ENCODE data around the gene MMP20. TPM values are rescaled to one million over a fixed set of nuclear protein-coding genes. Genes with fewer than 3 reads are reported as not detected.

Gene MMP20
- polyA plus RNA-seq, 1 donor (not counting 4 experiments of a cell fraction or from before 2014, with no cell fraction given), result not detected

DNA sequence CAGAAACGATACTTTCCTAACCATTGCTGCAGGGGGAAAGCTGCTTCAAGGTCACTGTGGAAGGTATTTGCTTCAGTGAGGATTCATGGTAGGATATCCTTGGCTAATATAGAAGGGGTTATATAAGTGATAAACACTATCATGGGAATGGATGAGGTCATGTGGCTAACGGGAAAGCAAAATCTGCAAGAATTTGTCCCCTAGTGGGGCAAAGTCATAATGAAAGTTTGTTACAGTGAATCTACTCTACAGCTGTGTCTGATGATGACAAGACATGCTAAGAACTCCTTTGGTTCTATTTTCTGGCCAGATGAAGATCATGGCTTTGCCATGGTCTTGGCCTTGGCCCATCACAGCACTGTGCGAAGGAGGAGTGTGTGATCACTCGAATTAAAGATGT is 13.8 kb downstream of the MMP20 start:
- no peak for FAIRE-seq

DNA sequence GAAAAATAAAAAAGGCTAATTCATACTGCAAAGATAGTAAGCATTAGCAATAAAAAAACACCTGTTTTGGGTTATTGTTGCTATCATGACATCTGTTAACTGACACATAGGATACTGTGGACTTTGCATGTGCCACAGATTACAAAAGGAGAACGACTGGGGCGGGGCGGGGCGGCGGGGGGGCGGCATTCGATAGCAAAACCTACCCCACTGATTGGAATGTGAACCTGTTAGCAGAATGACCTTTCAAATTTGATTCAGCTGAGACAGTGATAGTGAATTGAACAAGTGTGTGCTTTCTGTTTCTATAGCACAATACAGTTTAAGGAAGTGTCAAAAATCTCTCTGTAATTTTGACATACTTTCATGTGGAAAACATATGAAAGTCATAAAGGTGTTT is 14.9 kb downstream of the MMP20 start:
- Histone ChIP-seq H3K4me2 (ENCODE audit: control insufficient read depth, extremely low read depth, insufficient read depth, low read depth, low read length) (no peak overlapping the region), H3K36me3 (ENCODE audit: control insufficient read depth in 2 of 2, extremely low read depth in 1 of 2, insufficient read depth in 2 of 2, low read length in 2 of 2) (no peaks in the 10 kb centered on the region), H3K4me1 (ENCODE audit: control insufficient read depth, extremely low read depth, insufficient read depth, low read length) (no peaks in the 10 kb centered on the region)

More for the DNA sequence above, 13.8 kb downstream of the MMP20 start:
- no peaks in the 10 kb centered on the region for H3K27me3 ChIP-seq (ENCODE audit: control insufficient read depth, extremely low read depth, insufficient read depth, low read length)
- H3K9me3 ChIP-seq (ENCODE audit: control insufficient read depth, low read depth, low read length), result no peaks in the 10 kb centered on the region
- H2AFZ ChIP-seq (ENCODE audit: control insufficient read depth, low read length), result no peak overlapping the region
- H3K4me1 ChIP-seq (ENCODE audit: control insufficient read depth, extremely low read depth, insufficient read depth, low read length), result no peaks in the 10 kb centered on the region
- no peaks in the 10 kb centered on the region for H3K36me3 ChIP-seq (ENCODE audit: control insufficient read depth in 2 of 2, extremely low read depth in 1 of 2, insufficient read depth in 2 of 2, low read length in 2 of 2)
- H3K4me3 ChIP-seq (ENCODE audit: control insufficient read depth in 2 of 3, extremely low read depth in 1 of 3, insufficient read depth in 2 of 3, low read depth in 1 of 3, low read length in 3 of 3), result no peak overlapping the region
- H3K9me1 ChIP-seq (ENCODE audit: control insufficient read depth, extremely low read depth, insufficient read depth, low read length), result no peaks in the 10 kb centered on the region
- no peak overlapping the region for H3K4me2 ChIP-seq (ENCODE audit: control insufficient read depth, extremely low read depth, insufficient read depth, low read depth, low read length)
- no peak overlapping the region for H3K9ac ChIP-seq (ENCODE audit: control insufficient read depth, extremely low read depth, insufficient read depth, low read length)
- DNase-seq (ENCODE audit: low read depth, low spot score), result no peak
- H3K27ac ChIP-seq (ENCODE audit: control insufficient read depth, insufficient read depth, low read length), result no peak overlapping the region
- H3K79me2 ChIP-seq (ENCODE audit: control insufficient read depth, insufficient read depth, low read length), result no peaks in the 10 kb centered on the region
- TF ChIP-seq EZH2 (IDR thresholded peaks at IDR 0.05; ENCODE audit: low read length), result no peak
- TF ChIP-seq, protein P1, sequence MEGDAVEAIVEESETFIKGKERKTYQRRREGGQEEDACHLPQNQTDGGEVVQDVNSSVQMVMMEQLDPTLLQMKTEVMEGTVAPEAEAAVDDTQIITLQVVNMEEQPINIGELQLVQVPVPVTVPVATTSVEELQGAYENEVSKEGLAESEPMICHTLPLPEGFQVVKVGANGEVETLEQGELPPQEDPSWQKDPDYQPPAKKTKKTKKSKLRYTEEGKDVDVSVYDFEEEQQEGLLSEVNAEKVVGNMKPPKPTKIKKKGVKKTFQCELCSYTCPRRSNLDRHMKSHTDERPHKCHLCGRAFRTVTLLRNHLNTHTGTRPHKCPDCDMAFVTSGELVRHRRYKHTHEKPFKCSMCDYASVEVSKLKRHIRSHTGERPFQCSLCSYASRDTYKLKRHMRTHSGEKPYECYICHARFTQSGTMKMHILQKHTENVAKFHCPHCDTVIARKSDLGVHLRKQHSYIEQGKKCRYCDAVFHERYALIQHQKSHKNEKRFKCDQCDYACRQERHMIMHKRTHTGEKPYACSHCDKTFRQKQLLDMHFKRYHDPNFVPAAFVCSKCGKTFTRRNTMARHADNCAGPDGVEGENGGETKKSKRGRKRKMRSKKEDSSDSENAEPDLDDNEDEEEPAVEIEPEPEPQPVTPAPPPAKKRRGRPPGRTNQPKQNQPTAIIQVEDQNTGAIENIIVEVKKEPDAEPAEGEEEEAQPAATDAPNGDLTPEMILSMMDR (optimal IDR thresholded peaks at IDR 0.05 in 1 of 3, IDR thresholded peaks at IDR 0.05 in 1 of 3, conservative IDR thresholded peaks at IDR 0.05 in 1 of 3; ENCODE audit: extremely low read depth in 1 of 3, insufficient read depth in 2 of 3, low read length in 3 of 3), result no peak
- dilution Hi-C loops (cut with MboI; ENCODE audit: extremely low pct_ligation_motif_present, low sequenced_read_pairs), result no loop called here
- H4K20me1 ChIP-seq (ENCODE audit: control insufficient read depth, extremely low read depth, insufficient read depth, low read length), result no peaks in the 10 kb centered on the region

More for the DNA sequence above, 14.9 kb downstream of the MMP20 start:
- no peak for FAIRE-seq
- dilution Hi-C loops (cut with MboI; ENCODE audit: extremely low pct_ligation_motif_present, low sequenced_read_pairs), result no loop called here
- no peak for TF ChIP-seq EZH2 (IDR thresholded peaks at IDR 0.05; ENCODE audit: low read length)
- TF ChIP-seq, protein P1 (optimal IDR thresholded peaks at IDR 0.05 in 1 of 3, IDR thresholded peaks at IDR 0.05 in 1 of 3, conservative IDR thresholded peaks at IDR 0.05 in 1 of 3; ENCODE audit: extremely low read depth in 1 of 3, insufficient read depth in 2 of 3, low read length in 3 of 3), result no peak
- H4K20me1 ChIP-seq (ENCODE audit: control insufficient read depth, extremely low read depth, insufficient read depth, low read length), result no peaks in the 10 kb centered on the region
- H3K27ac ChIP-seq (ENCODE audit: control insufficient read depth, insufficient read depth, low read length), result no peak overlapping the region
- no peaks in the 10 kb centered on the region for H3K9me1 ChIP-seq (ENCODE audit: control insufficient read depth, extremely low read depth, insufficient read depth, low read length)
- no peaks in the 10 kb centered on the region for H3K27me3 ChIP-seq (ENCODE audit: control insufficient read depth, extremely low read depth, insufficient read depth, low read length)
- H3K4me3 ChIP-seq (ENCODE audit: control insufficient read depth in 2 of 3, extremely low read depth in 1 of 3, insufficient read depth in 2 of 3, low read depth in 1 of 3, low read length in 3 of 3), result no peak overlapping the region
- no peak for DNase-seq (ENCODE audit: low read depth, low spot score)
- no peak overlapping the region for H3K9ac ChIP-seq (ENCODE audit: control insufficient read depth, extremely low read depth, insufficient read depth, low read length)
- H3K9me3 ChIP-seq (ENCODE audit: control insufficient read depth, low read depth, low read length), result no peaks in the 10 kb centered on the region
- no peak overlapping the region for H2AFZ ChIP-seq (ENCODE audit: control insufficient read depth, low read length)
- no peaks in the 10 kb centered on the region for H3K79me2 ChIP-seq (ENCODE audit: control insufficient read depth, insufficient read depth, low read length)
